H9 (cell line): ENCODE results near the gene UNC5A. TPM values are rescaled to one million over a fixed set of nuclear protein-coding genes. Genes with fewer than 3 reads are reported as not detected.

Source experiments
- DNase-seq: peaks from one replicate; pipeline ENCODE4 v3.0.0-alpha.2; 2017
- H2AFZ ChIP-seq: one replicate; pipeline ENCODE4 v1.6.1; 2013; ENCODE audit warnings: mild to moderate bottlenecking, low read length, control low read depth, moderate library complexity
- H2AK5ac ChIP-seq: 2 replicates; pipeline ENCODE4 v1.6.1; 2013; ENCODE audit warnings: low read length, control low read depth, mixed read lengths; ENCODE audit not compliant: insufficient read length
- H2BK120ac ChIP-seq: one replicate; pipeline ENCODE4 v1.6.1; 2013; ENCODE audit warnings: low read depth, mild to moderate bottlenecking, low read length, control low read depth, inconsistent platforms; ENCODE audit not compliant: poor library complexity, severe bottlenecking
- H2BK12ac ChIP-seq: 2 replicates; pipeline ENCODE4 v1.6.1; 2013; ENCODE audit warnings: low read length, control low read depth, mixed read lengths, low read depth; ENCODE audit not compliant: insufficient read length
- H2BK15ac ChIP-seq: 2 replicates; pipeline ENCODE4 v1.6.1; 2013; ENCODE audit warnings: low read depth, low read length, control low read depth
- H2BK20ac ChIP-seq: one replicate; pipeline ENCODE4 v1.6.1; 2013; ENCODE audit warnings: low read depth, mild to moderate bottlenecking, low read length, control low read depth, inconsistent platforms; ENCODE audit not compliant: poor library complexity, severe bottlenecking
- H2BK5ac ChIP-seq: 2 replicates; pipeline ENCODE4 v1.6.1; 2013; ENCODE audit warnings: low read length, control low read depth, mixed read lengths; ENCODE audit not compliant: insufficient read length
- H3K14ac ChIP-seq: 2 replicates; pipeline ENCODE4 v1.6.1; 2013; ENCODE audit warnings: low read length, control low read depth; ENCODE audit not compliant: insufficient read depth
- H3K18ac ChIP-seq: 2 replicates; pipeline ENCODE4 v1.6.1; 2013; ENCODE audit warnings: low read depth, mild to moderate bottlenecking, mixed read lengths, low read length, control low read depth; ENCODE audit not compliant: insufficient read length
- H3K23ac ChIP-seq: 2 replicates; pipeline ENCODE4 v1.6.1; 2013; ENCODE audit warnings: low read length, control low read depth, mixed read lengths, low read depth; ENCODE audit not compliant: insufficient read length
- H3K23me2 ChIP-seq: 2 replicates; pipeline ENCODE4 v1.6.1; 2013; ENCODE audit warnings: low read depth, mild to moderate bottlenecking, mixed read lengths, low read length, control low read depth; ENCODE audit not compliant: insufficient read length, poor library complexity, severe bottlenecking
- H3K27ac ChIP-seq: 2 replicates; pipeline ENCODE4 v1.5.1; 2013; ENCODE audit warnings: low read length, control low read depth, mixed read lengths, low read depth; ENCODE audit not compliant: insufficient read length
- H3K27me3 ChIP-seq: 2 replicates; pipeline ENCODE4 v1.6.1; 2013; ENCODE audit warnings: low read length, control low read depth, inconsistent platforms; ENCODE audit not compliant: insufficient read depth
- H3K4ac ChIP-seq: 2 replicates; pipeline ENCODE4 v1.6.1; 2013; ENCODE audit warnings: low read depth, mild to moderate bottlenecking, control low read depth, inconsistent platforms, low read length, moderate library complexity
- H3K4me1 ChIP-seq: 2 replicates; pipeline ENCODE4 v1.6.1; 2013; ENCODE audit warnings: low read length, control low read depth, inconsistent platforms; ENCODE audit not compliant: insufficient read depth
- H3K4me2 ChIP-seq: 2 replicates; pipeline ENCODE4 v1.6.1; 2013; ENCODE audit warnings: low read length, control low read depth, mixed read lengths; ENCODE audit not compliant: insufficient read length, insufficient read depth
- H3K56ac ChIP-seq: 2 replicates; pipeline ENCODE4 v1.6.1; 2013; ENCODE audit warnings: low read depth, mild to moderate bottlenecking, mixed read lengths, low read length, control low read depth; ENCODE audit not compliant: insufficient read length
- H3K79me1 ChIP-seq: 2 replicates; pipeline ENCODE4 v1.6.1; 2013; ENCODE audit warnings: low read depth, mild to moderate bottlenecking, moderate library complexity, low read length, control low read depth, inconsistent platforms; ENCODE audit not compliant: insufficient read depth, poor library complexity, severe bottlenecking
- H3K79me2 ChIP-seq: 2 replicates; pipeline ENCODE4 v1.6.1; 2013; ENCODE audit warnings: low read length, control low read depth, inconsistent platforms; ENCODE audit not compliant: insufficient read depth
- H3K9ac ChIP-seq: 2 replicates; pipeline ENCODE4 v1.6.1; 2013; ENCODE audit warnings: low read length, control low read depth, mixed read lengths; ENCODE audit not compliant: insufficient read length; ENCODE audit errors: extremely low read depth
- H3K9me3 ChIP-seq: one replicate; pipeline ENCODE4 v1.6.1; 2013; ENCODE audit warnings: low read depth, low read length, inconsistent platforms; ENCODE audit not compliant: control insufficient read depth
- H3T11ph ChIP-seq: one replicate; pipeline ENCODE4 v1.6.1; 2013; ENCODE audit warnings: mild to moderate bottlenecking, low read length, control low read depth, inconsistent platforms
- H4K20me1 ChIP-seq: one replicate; pipeline ENCODE4 v1.6.1; 2013; ENCODE audit not compliant: control insufficient read depth, insufficient read length, insufficient read depth
- H4K5ac ChIP-seq: 2 replicates; pipeline ENCODE4 v1.6.1; 2013; ENCODE audit warnings: low read depth, mild to moderate bottlenecking, mixed read lengths, low read length, control low read depth; ENCODE audit not compliant: insufficient read length
- H4K8ac ChIP-seq: replicated peaks from 2 replicates; pipeline ENCODE4 v1.6.1; 2013; ENCODE audit warnings: low read length, control low read depth, mixed read lengths, low read depth; ENCODE audit not compliant: insufficient read length
- H4K91ac ChIP-seq: 2 replicates; pipeline ENCODE4 v1.6.1; 2013; ENCODE audit warnings: low read depth, mild to moderate bottlenecking, moderate library complexity, mixed read lengths, low read length, control low read depth; ENCODE audit not compliant: insufficient read length
- H3K27ac Mint-ChIP-seq, 3 experiments: 2 replicates in 2 of 3; 3 replicates in 1 of 3; pipeline ENCODE4 v1.8.0; 2020 to 2021; ENCODE audit warnings: mixed read lengths in 3 of 3, mild to moderate bottlenecking in 1 of 3, moderate library complexity in 1 of 3
- H3K27me3 Mint-ChIP-seq: 2 replicates; pipeline ENCODE4 v1.8.0; 2021; ENCODE audit warnings: low read depth, mild to moderate bottlenecking, moderate library complexity, mixed read lengths
- H3K36me3 Mint-ChIP-seq, 3 experiments: 2 replicates in 2 of 3; 3 replicates in 1 of 3; pipeline ENCODE4 v1.8.0; 2020 to 2021; ENCODE audit warnings: low read depth in 3 of 3, mixed read lengths in 3 of 3; ENCODE audit not compliant: insufficient read depth in 1 of 3
- H3K4me1 Mint-ChIP-seq, 2 experiments: 2 replicates each; pipeline ENCODE4 v1.8.0; 2020; ENCODE audit warnings: mixed read lengths in 2 of 2
- H3K4me3 Mint-ChIP-seq, 2 experiments: 2 replicates in 1 of 2; 3 replicates in 1 of 2; pipeline ENCODE4 v1.8.0; 2020 to 2021; ENCODE audit warnings: mild to moderate bottlenecking in 2 of 2, mixed read lengths in 2 of 2, moderate library complexity in 1 of 2
- H3K9me3 Mint-ChIP-seq, 2 experiments: 2 replicates in 1 of 2; 3 replicates in 1 of 2; pipeline ENCODE4 v1.8.0; 2020; ENCODE audit warnings: mild to moderate bottlenecking in 2 of 2, mixed read lengths in 2 of 2, moderate library complexity in 1 of 2
- CTCF ChIP-seq: fragments of 200-600 bp; sonication (generic); conservative IDR thresholded peaks from 3 replicates; pipeline ENCODE4 v1.8.0; 2021; ENCODE audit warnings: antibody characterized with exemption, mild to moderate bottlenecking
- WGBS: extraction: QIAGEN DNeasy Blood & Tissue Kit; methylation state at CpG from one replicate; pipeline ENCODE4 v1.1.7; 2013; ENCODE audit warnings: missing lambda C conversion rate, low lambda C conversion rate, mixed read lengths; ENCODE audit not compliant: insufficient read length; ENCODE audit errors: extremely low coverage; 5-methylcytosine and 5-hydroxymethylcytosine counted together
- total RNA-seq: library from RNA; stranded (reverse); gene quantifications from 2 replicates; pipeline ENCODE4 v1.2.1, GENCODE V29; 2021

Gene UNC5A
- total RNA-seq, 1 experiment from 2014 or later = 4.4 TPM

DNA sequence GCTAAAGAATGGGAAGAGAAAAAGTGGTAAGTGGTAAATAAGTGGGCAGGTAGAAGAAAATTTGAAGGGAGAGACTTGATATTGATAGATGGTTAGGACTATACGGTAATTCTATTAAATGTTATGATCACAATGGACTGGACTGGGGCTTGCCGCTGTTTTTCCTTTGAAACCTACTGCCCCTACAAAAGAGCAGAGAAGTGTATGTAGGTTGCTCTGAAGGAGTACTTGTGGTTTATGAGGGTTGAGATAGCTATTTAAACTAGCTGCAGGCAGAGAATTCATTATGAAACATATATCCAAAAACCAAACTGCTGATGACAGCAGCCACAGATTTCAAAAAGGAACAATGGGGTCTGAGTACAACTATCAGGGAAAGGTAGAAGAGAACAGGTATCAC, 105.5 kb downstream of the UNC5A start:
- Histone ChIP-seq H3K27me3 (no peaks in the 10 kb centered on the region), H3K4me1 (no peaks in the 10 kb centered on the region), H4K8ac (no peak overlapping the region), H3K4me2 (no peak overlapping the region), H3K23ac (no peak overlapping the region), H3K79me2 (no peaks in the 10 kb centered on the region), H3K79me1 (no peaks in the 10 kb centered on the region), H3K56ac (no peak overlapping the region), H2BK20ac (no peak overlapping the region), H4K91ac (no peak overlapping the region), H4K5ac (no peak overlapping the region), H2BK5ac (no peak overlapping the region), H2AK5ac (no peak overlapping the region), H2BK12ac (no peak overlapping the region), H3K9me3 (no peaks in the 10 kb centered on the region), H2BK120ac (no peak overlapping the region), H3K4ac (no peak overlapping the region), H3K18ac (no peak overlapping the region), H3K9ac (no peak overlapping the region), H3K23me2 (no peaks in the 10 kb centered on the region), H3K27ac (no peak overlapping the region), H4K20me1 (no peaks in the 10 kb centered on the region), H2AFZ (no peak overlapping the region), H3T11ph (no peak overlapping the region), H2BK15ac (no peak overlapping the region), H3K14ac (no peak overlapping the region)
- no peak for DNase-seq
- Mint-ChIP-seq H3K36me3 (peaks cover 5 to 21% (median 20%) of the 10 kb centered on the region in 3 experiments), H3K9me3 (no peaks in the 10 kb centered on the region), H3K27ac (peak overlapping the region in 1 of 3 experiments; percentile 1; a peak in 2 of 7 replicates), H3K4me3 (no peak overlapping the region), H3K4me1 (peaks cover 5 to 7% of the 10 kb centered on the region in 2 experiments), H3K27me3 (no peaks in the 10 kb centered on the region)
- no peak for TF ChIP-seq CTCF
- WGBS = no CpG with 5 or more reads among the region's 2 CpGs
